ENCODE results near the gene ASAP2.

DNA sequence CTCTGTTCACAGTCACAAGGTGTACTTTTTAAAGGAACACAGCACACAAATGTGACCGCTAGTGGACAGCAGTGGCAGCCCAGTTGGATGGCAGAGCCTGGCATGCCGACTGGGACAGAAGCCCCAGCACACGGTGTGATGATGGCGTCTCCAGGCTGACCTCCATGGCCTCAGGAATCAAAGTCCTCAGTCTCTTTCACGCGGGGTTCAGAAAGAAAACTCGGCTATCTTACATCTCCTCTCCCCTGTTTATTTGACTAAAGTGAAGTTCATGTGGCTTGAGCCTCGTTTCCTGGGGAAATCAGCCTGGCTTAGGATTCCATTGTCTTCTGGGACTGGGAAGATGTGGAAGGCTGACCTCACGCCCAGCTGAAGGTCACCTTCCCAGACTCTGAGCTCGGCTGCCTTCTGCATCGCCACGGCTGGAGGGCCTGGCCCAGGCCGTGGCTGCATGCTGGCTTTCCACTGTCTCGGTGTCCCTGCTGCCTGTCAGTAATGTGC lies 56.1 kb downstream of the ASAP2 start:
- TF ChIP-seq SIN3A (IDR thresholded peaks at IDR 0.05; ENCODE audit: borderline replicate concordance, insufficient read depth, low read length), result no peak
- no peak for TF ChIP-seq POLR2AphosphoS5 (IDR thresholded peaks at IDR 0.05; ENCODE audit: low read depth, low read length)
- TF ChIP-seq, protein P1, sequence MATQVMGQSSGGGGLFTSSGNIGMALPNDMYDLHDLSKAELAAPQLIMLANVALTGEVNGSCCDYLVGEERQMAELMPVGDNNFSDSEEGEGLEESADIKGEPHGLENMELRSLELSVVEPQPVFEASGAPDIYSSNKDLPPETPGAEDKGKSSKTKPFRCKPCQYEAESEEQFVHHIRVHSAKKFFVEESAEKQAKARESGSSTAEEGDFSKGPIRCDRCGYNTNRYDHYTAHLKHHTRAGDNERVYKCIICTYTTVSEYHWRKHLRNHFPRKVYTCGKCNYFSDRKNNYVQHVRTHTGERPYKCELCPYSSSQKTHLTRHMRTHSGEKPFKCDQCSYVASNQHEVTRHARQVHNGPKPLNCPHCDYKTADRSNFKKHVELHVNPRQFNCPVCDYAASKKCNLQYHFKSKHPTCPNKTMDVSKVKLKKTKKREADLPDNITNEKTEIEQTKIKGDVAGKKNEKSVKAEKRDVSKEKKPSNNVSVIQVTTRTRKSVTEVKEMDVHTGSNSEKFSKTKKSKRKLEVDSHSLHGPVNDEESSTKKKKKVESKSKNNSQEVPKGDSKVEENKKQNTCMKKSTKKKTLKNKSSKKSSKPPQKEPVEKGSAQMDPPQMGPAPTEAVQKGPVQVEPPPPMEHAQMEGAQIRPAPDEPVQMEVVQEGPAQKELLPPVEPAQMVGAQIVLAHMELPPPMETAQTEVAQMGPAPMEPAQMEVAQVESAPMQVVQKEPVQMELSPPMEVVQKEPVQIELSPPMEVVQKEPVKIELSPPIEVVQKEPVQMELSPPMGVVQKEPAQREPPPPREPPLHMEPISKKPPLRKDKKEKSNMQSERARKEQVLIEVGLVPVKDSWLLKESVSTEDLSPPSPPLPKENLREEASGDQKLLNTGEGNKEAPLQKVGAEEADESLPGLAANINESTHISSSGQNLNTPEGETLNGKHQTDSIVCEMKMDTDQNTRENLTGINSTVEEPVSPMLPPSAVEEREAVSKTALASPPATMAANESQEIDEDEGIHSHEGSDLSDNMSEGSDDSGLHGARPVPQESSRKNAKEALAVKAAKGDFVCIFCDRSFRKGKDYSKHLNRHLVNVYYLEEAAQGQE (IDR thresholded peaks at IDR 0.05; ENCODE audit: insufficient read depth in 1 of 2, low read depth in 2 of 2, low read length in 2 of 2), result no peak
- TF ChIP-seq TAF1 (IDR thresholded peaks at IDR 0.05; ENCODE audit: borderline replicate concordance, insufficient read depth, low read length), result no peak
- no peak for TF ChIP-seq FOXP2 (optimal IDR thresholded peaks at IDR 0.05; ENCODE audit: borderline replicate concordance, extremely low read depth, extremely low read length, insufficient read depth)

Data from PFSK-1 (cell line).